Measurements from ENCODE around the gene NLRX1. TPM values are rescaled to one million over a fixed set of nuclear protein-coding genes. Genes with fewer than 3 reads are reported as not detected.

Gene NLRX1
- total and polyA plus RNA-seq, 2 donors (not counting 3 experiments of a cell fraction or from before 2014, with no cell fraction given): 15.1 to 15.5 TPM

- peak; percentile 35 for FAIRE-seq
- H3K27me3 ChIP-seq (ENCODE audit: control insufficient read depth in 2 of 2, insufficient read depth in 2 of 2, low read length in 2 of 2): no peaks in the 10 kb centered on the region
- H2AFZ ChIP-seq (ENCODE audit: low read depth, low read length): peak overlapping the region; percentile 94
- H3K4me3 ChIP-seq (replicated peaks in 1 of 3; ENCODE audit: insufficient read depth in 1 of 3, low read depth in 1 of 3, low read length in 3 of 3): peak overlapping the region; percentile 88 to 97 (median 93)
- dilution Hi-C loops (cut with MboI; ENCODE audit: extremely low pct_ligation_motif_present, low sequenced_read_pairs): no loop called here
- CTCF ChIA-PET: interaction anchor here (0.6 to 2.7 kb wide), 24 partner anchors 9 to 216 kb away, joined by 3 to 34 read pairs (median 6); partner anchors contain the start of genes C1QTNF5, DPAGT1 and MCAM
- no peaks in the 10 kb centered on the region for H3K36me3 ChIP-seq (ENCODE audit: control insufficient read depth in 2 of 2, extremely low read depth in 1 of 2, insufficient read depth in 2 of 2, low read length in 2 of 2)
- no peaks in the 10 kb centered on the region for H3K9me3 ChIP-seq (replicated peaks; ENCODE audit: control insufficient read depth, insufficient read depth, low read length)
- peak overlapping the region; percentile 55 for H3K27ac ChIP-seq (ENCODE audit: insufficient read depth, low read depth, low read length)
- peak; percentile 35 for DNase-seq (ENCODE audit: low read depth, low spot score)
- H3K9ac ChIP-seq (replicated peaks; ENCODE audit: extremely low read depth, insufficient read depth, low read length): peak overlapping the region; percentile 76
- POLR2A ChIA-PET: interaction anchor here (0.6 kb wide), 1 partner anchor 33 kb away, joined by 3 read pairs; no protein-coding TSS in a partner anchor
- intact Hi-C loops (cut with micrococcal nuclease): loop anchor here (1.0 to 5.0 kb wide), 5 partner anchors 23 to 166 kb away; no protein-coding TSS in a partner anchor
- H3K9me1 ChIP-seq (replicated peaks; ENCODE audit: control insufficient read depth, extremely low read depth, insufficient read depth, low read length): no peaks in the 10 kb centered on the region
- peaks cover 6% of the 10 kb centered on the region for H4K20me1 ChIP-seq (replicated peaks; ENCODE audit: control insufficient read depth, extremely low read depth, insufficient read depth, low read length)
- no TSS peak for BruUV-seq (replicated peaks)
- TF ChIP-seq MYC (IDR thresholded peaks at IDR 0.05; ENCODE audit: low read depth, low read length) (no peak), EZH2 (IDR thresholded peaks at IDR 0.05; ENCODE audit: borderline replicate concordance, low read depth, low read length, severe bottlenecking) (no peak), CTCF (IDR thresholded peaks at IDR 0.05; ENCODE audit: extremely low read depth in 1 of 2, insufficient read depth in 1 of 2, low read depth in 1 of 2, low read length in 2 of 2) (no peak), JUN (IDR thresholded peaks at IDR 0.05; ENCODE audit: borderline replicate concordance, insufficient read depth, insufficient read length, low read depth) (no peak)
- H3K4me2 ChIP-seq (ENCODE audit: insufficient read depth, low read length): peak overlapping the region; percentile 99
- H3K79me2 ChIP-seq (ENCODE audit: control insufficient read depth, insufficient read depth, low read length): peaks cover 53% of the 10 kb centered on the region
- peaks cover 17% of the 10 kb centered on the region for H3K4me1 ChIP-seq (ENCODE audit: control insufficient read depth, extremely low read depth, insufficient read depth, low read length)
Observed at GRCh38 chr11:119206511-119207414, 38.2 kb downstream of the NLRX1 start.
